ENCODE results near the gene RBMY1D. TPM values are rescaled to one million over a fixed set of nuclear protein-coding genes. Genes with fewer than 3 reads are reported as not detected.
"Not testable (repeated sequence)": the region's sequence is repeated elsewhere in the genome, so short reads cannot be mapped to it uniquely, and the experiment has no call there.

RBMY1D gene
- not detected in 2 replicates for total RNA-seq

DNA sequence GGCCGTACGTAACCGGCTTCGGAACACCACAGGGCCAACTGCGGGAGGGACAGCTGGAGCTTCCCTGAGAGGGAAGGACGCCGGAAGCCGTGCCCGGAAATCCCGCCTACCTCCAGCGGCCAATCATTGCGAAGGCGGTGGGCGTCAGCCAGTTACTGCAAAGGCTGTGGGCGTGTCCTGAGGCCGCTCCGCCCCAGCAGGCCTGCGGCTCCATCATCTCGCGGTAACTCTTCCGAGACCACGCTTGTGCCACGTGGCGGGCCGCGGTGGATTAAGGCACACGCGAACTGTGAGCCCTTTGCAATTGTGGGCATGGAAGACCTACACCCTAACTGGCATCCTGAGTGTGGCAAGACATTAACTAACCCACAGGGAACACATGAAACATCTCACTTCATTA is at the start of gene RBMY1D:
Gene RBMY1D, minus strand, starts transcription at position 101 of the 400 bp plus-strand sequence. CDS start 2,013 bp downstream, outside the sequence.
- H3K4me3 ChIP-seq (ENCODE audit: low read depth, low read length); DNase-seq (ENCODE audit: low read depth): not testable (repeated sequence)

DNA sequence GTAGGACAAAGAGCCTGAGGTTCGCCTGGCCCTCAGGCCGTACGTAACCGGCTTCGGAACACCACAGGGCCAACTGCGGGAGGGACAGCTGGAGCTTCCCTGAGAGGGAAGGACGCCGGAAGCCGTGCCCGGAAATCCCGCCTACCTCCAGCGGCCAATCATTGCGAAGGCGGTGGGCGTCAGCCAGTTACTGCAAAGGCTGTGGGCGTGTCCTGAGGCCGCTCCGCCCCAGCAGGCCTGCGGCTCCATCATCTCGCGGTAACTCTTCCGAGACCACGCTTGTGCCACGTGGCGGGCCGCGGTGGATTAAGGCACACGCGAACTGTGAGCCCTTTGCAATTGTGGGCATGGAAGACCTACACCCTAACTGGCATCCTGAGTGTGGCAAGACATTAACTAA is 23.6 kb upstream of the RBMY1D start, which contains the start of gene RBMY1E:
Gene RBMY1E, minus strand, starts transcription at position 101 of the 400 bp plus-strand sequence. CDS start 1,978 bp downstream, outside the sequence.
- not testable (repeated sequence) for H3K4me3 ChIP-seq (ENCODE audit: low read depth, low read length); DNase-seq (ENCODE audit: low read depth)

DNA sequence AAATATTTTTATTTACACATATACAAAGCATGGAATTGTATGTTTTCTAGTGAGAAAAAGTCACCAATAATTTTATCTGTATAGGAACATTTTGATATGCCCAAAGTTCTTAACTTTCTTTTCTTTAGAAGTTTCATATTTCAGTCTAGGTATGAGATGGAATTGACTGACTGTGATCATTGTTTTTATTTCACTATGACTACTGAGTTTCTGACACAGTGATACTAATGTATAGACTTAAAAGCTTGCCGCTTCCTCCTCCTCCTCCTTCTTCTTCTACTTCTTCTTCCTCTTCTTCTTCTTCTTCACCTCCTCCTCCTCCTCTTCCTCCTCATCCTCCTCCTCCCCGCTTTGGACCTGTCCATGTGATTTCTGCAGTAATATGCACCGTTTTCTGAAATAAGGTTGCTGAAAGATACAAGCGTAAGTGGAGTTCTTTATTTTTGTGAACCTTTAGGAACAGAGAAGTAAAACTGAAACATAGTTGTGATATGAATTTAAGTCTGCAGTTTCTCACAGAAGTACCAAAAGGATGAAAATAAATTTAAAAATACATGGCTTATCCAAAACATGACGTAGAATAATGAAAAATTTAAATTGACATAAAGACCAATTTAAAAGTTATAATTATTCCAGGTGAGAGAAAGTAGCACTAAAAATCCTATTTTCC is 24.8 kb downstream of the RBMY1D start:
- not testable (repeated sequence) for H3K4me3 ChIP-seq (ENCODE audit: low read depth, low read length); DNase-seq (ENCODE audit: low read depth)

DNA sequence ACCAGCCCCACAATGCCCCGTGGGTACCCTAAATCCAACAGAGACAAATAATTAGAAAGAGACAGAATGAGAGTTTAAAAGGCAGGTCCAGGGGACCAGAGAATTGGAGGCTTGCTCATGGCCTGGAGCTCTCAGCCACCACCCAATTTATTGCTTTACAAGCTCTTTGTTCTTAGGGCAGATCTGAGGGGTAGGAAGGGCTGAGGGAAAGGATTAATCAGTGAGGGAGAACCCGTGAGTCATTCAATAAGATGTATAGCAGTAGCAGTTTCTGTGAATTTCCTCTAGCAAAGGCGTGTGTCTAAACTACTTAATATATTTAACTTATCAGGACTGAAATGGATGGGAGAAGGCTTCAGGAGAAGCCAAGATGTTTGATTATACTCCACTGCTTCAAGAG is 48.8 kb downstream of the RBMY1D start:
- TF ChIP-seq, protein P1, sequence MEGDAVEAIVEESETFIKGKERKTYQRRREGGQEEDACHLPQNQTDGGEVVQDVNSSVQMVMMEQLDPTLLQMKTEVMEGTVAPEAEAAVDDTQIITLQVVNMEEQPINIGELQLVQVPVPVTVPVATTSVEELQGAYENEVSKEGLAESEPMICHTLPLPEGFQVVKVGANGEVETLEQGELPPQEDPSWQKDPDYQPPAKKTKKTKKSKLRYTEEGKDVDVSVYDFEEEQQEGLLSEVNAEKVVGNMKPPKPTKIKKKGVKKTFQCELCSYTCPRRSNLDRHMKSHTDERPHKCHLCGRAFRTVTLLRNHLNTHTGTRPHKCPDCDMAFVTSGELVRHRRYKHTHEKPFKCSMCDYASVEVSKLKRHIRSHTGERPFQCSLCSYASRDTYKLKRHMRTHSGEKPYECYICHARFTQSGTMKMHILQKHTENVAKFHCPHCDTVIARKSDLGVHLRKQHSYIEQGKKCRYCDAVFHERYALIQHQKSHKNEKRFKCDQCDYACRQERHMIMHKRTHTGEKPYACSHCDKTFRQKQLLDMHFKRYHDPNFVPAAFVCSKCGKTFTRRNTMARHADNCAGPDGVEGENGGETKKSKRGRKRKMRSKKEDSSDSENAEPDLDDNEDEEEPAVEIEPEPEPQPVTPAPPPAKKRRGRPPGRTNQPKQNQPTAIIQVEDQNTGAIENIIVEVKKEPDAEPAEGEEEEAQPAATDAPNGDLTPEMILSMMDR (IDR thresholded peaks at IDR 0.05; ENCODE audit: insufficient read depth, low read depth, low read length), result no peak
- DNase-seq (ENCODE audit: low read depth), result no peak
- no peak overlapping the region for H3K4me3 ChIP-seq (ENCODE audit: low read depth, low read length)

DNA sequence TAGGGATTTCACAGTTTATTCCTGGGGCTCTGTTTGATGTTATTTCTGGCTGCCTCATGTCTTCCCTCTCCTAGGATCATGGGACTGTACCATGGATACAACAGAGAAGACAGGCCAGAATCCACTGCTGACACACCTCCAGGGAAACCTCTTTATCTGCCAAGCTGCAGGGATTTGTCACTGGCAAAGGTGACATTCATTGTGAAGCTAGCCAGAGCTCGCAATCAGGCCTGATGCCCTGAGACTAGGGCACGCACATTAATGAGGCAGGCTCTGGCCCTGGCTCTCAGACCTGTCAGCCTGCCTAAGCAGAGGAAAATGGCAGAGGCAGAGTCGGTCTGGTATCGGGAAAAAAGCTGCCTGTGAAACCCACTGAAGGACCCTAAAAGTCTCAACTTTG is 52.2 kb downstream of the RBMY1D start:
- no peak overlapping the region for H3K4me3 ChIP-seq (ENCODE audit: low read depth, low read length)
- no peak for DNase-seq (ENCODE audit: low read depth)
- TF ChIP-seq, protein P1 (IDR thresholded peaks at IDR 0.05; ENCODE audit: insufficient read depth, low read depth, low read length), result no peak

DNA sequence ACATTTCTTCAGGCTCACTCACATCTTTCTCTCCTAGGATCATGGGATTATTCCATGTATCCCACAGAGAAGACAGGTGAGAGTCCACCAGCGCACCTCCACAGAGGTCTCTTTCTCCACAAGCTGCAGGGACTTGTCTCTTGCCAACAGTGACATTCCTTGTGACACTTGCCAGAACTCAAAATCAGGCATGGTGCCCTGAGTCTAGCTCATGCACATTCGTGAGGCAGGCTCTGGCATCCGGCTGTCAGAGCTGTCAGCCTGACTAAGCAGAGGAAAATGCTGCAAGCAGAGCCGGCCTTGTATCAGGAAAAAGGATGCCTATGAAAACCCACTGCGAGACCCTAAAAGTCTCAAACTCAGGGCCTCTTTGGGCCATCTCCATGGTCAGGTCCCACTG is 54.8 kb downstream of the RBMY1D start:
- no peak overlapping the region for H3K4me3 ChIP-seq (ENCODE audit: low read depth, low read length)
- TF ChIP-seq, protein P1 (IDR thresholded peaks at IDR 0.05; ENCODE audit: insufficient read depth, low read depth, low read length), result no peak
- DNase-seq (ENCODE audit: low read depth), result no peak

DNA sequence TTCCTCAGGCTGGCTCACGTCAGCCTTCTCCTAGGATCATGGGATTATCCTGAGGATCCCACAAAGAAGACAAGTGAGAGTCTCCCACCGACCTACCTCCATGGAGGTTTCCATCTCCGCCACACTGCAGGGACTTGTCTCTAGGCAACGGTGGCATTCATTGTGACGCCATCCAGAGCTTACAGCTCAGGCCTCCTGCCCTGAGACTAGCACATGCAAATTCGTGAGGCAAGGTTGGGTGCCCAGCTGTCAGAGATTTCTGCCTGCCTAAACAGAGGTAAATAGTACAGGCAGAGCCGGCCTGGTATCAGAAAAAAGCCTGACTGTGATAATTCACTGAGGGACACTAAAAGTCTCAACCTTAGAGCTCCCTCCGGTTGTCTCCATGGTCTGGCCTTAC is 58.0 kb downstream of the RBMY1D start:
- TF ChIP-seq, protein P1 (IDR thresholded peaks at IDR 0.05; ENCODE audit: insufficient read depth, low read depth, low read length), result no peak
- DNase-seq (ENCODE audit: low read depth), result no peak
- H3K4me3 ChIP-seq (ENCODE audit: low read depth, low read length), result no peak overlapping the region

DNA sequence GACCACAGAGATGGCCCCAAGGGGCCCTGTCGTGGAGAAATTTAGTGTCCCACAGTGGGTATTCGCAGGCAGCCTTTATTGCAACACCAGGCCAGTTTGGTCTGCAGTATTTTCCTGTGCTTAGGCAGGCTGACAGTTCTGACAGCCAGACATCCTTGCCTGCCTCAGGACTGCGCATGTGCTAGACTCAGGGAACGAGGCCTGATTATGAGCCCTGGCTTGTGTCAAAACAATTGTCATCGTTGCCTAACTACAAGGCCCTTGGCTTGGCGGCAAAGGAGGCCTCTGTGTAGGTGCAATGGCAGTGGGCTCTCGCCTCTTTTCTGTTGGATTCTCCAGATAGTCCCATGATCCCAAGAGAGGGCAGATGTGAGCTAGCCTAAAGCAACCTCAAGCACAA is 59.3 kb downstream of the RBMY1D start:
- H3K4me3 ChIP-seq (ENCODE audit: low read depth, low read length), result no peak overlapping the region
- TF ChIP-seq, protein P1 (IDR thresholded peaks at IDR 0.05; ENCODE audit: insufficient read depth, low read depth, low read length), result no peak
- DNase-seq (ENCODE audit: low read depth), result no peak

Other genes with a start within 250 kb of the RBMY1D start
- not detected in 2 replicates for gene RBMY1E, start 23.5 kb upstream of the RBMY1D start, total RNA-seq

All from fibroblast of villous mesenchyme (primary cell).